ENCODE results near the gene SDSL.

The SDSL gene

GRCh38 chr12:113462117-113462774, 40.1 kb downstream of the SDSL start:
- no peak overlapping the region for H3K4me3 ChIP-seq (ENCODE audit: low read depth, low read length)
- peak; percentile 80 for TF ChIP-seq CTCF (IDR thresholded peaks at IDR 0.05; ENCODE audit: low read depth, low read length)

- TF ChIP-seq CTCF (IDR thresholded peaks at IDR 0.05; ENCODE audit: low read depth, low read length): no peak
- no peak overlapping the region for H3K4me3 ChIP-seq (ENCODE audit: low read depth, low read length)
Measured at GRCh38 chr12:113462998-113463745, 41.0 kb downstream of the SDSL start.

GRCh38 chr12:113463746-113464451, 41.7 kb downstream of the SDSL start:
- no peak for TF ChIP-seq CTCF (IDR thresholded peaks at IDR 0.05; ENCODE audit: low read depth, low read length)
- no peak overlapping the region for H3K4me3 ChIP-seq (ENCODE audit: low read depth, low read length)

- no peak for TF ChIP-seq CTCF (IDR thresholded peaks at IDR 0.05; ENCODE audit: low read depth, low read length)
- no peak overlapping the region for H3K4me3 ChIP-seq (ENCODE audit: low read depth, low read length)
Measured at GRCh38 chr12:113464452-113464775, 42.2 kb downstream of the SDSL start.

GRCh38 chr12:113464852-113465719, 42.9 kb downstream of the SDSL start:
- no peak for TF ChIP-seq CTCF (IDR thresholded peaks at IDR 0.05; ENCODE audit: low read depth, low read length)
- no peak overlapping the region for H3K4me3 ChIP-seq (ENCODE audit: low read depth, low read length)

GRCh38 chr12:113465808-113466453, 43.8 kb downstream of the SDSL start:
- no peak for TF ChIP-seq CTCF (IDR thresholded peaks at IDR 0.05; ENCODE audit: low read depth, low read length)
- H3K4me3 ChIP-seq (ENCODE audit: low read depth, low read length): no peak overlapping the region
